Spleen (tissue), 11 donors: ENCODE results near the gene STAT5A. TPM values are rescaled to one million over a fixed set of nuclear protein-coding genes. Genes with fewer than 3 reads are reported as not detected.
"Not testable (repeated sequence)": the region's sequence is repeated elsewhere in the genome, so short reads cannot be mapped to it uniquely, and the experiment has no call there.

Experiments used
- DNase-seq: peaks from one replicate; pipeline ENCODE4 v3.0.0-alpha.2; 2020
- H3K27ac ChIP-seq, 8 donors: fragments of 200-600 bp; sonication (generic) in 7 of 8; 1 replicate in 4 of 8; 2 replicates in 4 of 8; pipeline versions ENCODE4 v1.5.0 to v1.8.0; 2016 to 2021; ENCODE audit warnings: inconsistent platforms in 4 of 8, mild to moderate bottlenecking in 4 of 8, moderate library complexity in 1 of 8
- H3K27me3 ChIP-seq, 7 donors: fragments of 200-600 bp; sonication (generic) in 6 of 7; replicated peaks in 1 of 7; 1 replicate in 4 of 7; 2 replicates in 3 of 7; pipeline versions ENCODE4 v1.5.0 to v1.8.0; 2016 to 2021; ENCODE audit warnings: inconsistent platforms in 3 of 7, mild to moderate bottlenecking in 1 of 7
- H3K36me3 ChIP-seq, 6 donors: fragments of 200-600 bp; sonication (generic) in 5 of 6; 1 replicate in 4 of 6; 2 replicates in 2 of 6; pipeline versions ENCODE4 v1.5.0 to v1.8.0; 2016 to 2021; ENCODE audit warnings: inconsistent platforms in 2 of 6
- H3K4me1 ChIP-seq, 6 donors: fragments of 200-600 bp; sonication (generic) in 5 of 6; 1 replicate in 3 of 6; 2 replicates in 3 of 6; pipeline versions ENCODE4 v1.5.0 to v1.8.0; 2016 to 2021; ENCODE audit warnings: inconsistent platforms in 3 of 6
- H3K4me3 ChIP-seq, 8 donors: fragments of 200-600 bp; sonication (generic) in 7 of 8; 1 replicate in 4 of 8; 2 replicates in 4 of 8; pipeline versions ENCODE4 v1.5.0 to v1.8.0; 2016 to 2021; ENCODE audit warnings: inconsistent platforms in 4 of 8, mild to moderate bottlenecking in 4 of 8, moderate library complexity in 2 of 8
- H3K9me3 ChIP-seq, 8 donors: fragments of 200-600 bp; sonication (generic) in 7 of 8; 1 replicate in 4 of 8; 2 replicates in 4 of 8; pipeline versions ENCODE4 v1.5.0 to v1.8.0; 2016 to 2021; ENCODE audit warnings: inconsistent platforms in 4 of 8
- CTCF ChIP-seq, 11 experiments: fragments of 200-600 bp in 7 of 11; fragments of 450-650 bp in 4 of 11; sonication (generic) in 4 of 11; IDR thresholded peaks in 8 of 11; conservative IDR thresholded peaks in 3 of 11; 1 replicate in 7 of 11; 2 replicates in 4 of 11; pipeline versions ENCODE4 v1.4.0 to v1.8.0; 2016 to 2021; ENCODE audit warnings: antibody characterized with exemption in 11 of 11, inconsistent platforms in 4 of 11, mild to moderate bottlenecking in 1 of 11
- POLR2A ChIP-seq, 3 donors: fragments of 450-650 bp; IDR thresholded peaks; one replicate each; pipeline ENCODE4 v1.5.1; 2017; ENCODE audit warnings: antibody characterized with exemption in 3 of 3, mild to moderate bottlenecking in 1 of 3
- POLR2AphosphoS5 ChIP-seq, 3 donors: sonication (generic); formaldehyde crosslinking; IDR thresholded peaks; one replicate each; pipeline ENCODE4 v1.5.1; 2017; ENCODE audit warnings: antibody characterized with exemption in 3 of 3
- WGBS, 5 donors: extraction: QIAGEN DNeasy Blood & Tissue Kit in 3 of 5; methylation state at CpG; one replicate each; pipeline versions ENCODE4 v1.1.5 to v1.1.7; 2013 to 2018; 5-methylcytosine and 5-hydroxymethylcytosine counted together
- intact Hi-C: fragments of 100-400 bp; cut with DNase I; formaldehyde crosslinking; loops from one replicate; pipeline ENCODE4 v1.15.0; 2023; ENCODE audit warnings: low total_unique reads
- polyA plus RNA-seq, 3 donors: library from polyadenylated mRNA; stranded (reverse); fragments of 200-250 nt; gene quantifications; one replicate each; pipeline ENCODE4 v1.2.1, GENCODE V29; 2013
- total RNA-seq, 7 donors: library from RNA; depleted of rRNA in 3 of 7; stranded (reverse); fragments of >200 nt in 3 of 7; fragmentation: NEBNext Ultra II Directional in 4 of 7; extraction: Animal tissue kit (Norgen Biotek cat#: 25700) in 4 of 7; gene quantifications; one replicate each; pipeline versions ENCODE4 v1.1.0 to v1.2.1, GENCODE V29; 2016 to 2021
- donor health status: healthy with polysubstance abuse.
- donor health status: DM: no; HTN: no; CAD: no; lungs with moderate emphysema.
- donor health status: DM: no; HTN: no; CAD: no.
- donor health status: Bipolar disorder and iron deficiency.
- donor health status: healthy.
- donor health status: DM: no; HTN: no; CAD: no.
- donor health status: DM: yes; HTN: yes; CAD: no.

Gene STAT5A
- total and polyA plus RNA-seq, 10 donors: 22.7 to 131 (median 71.6) TPM

GRCh38 chr17:42348104-42348503 lies 59.8 kb downstream of the STAT5A start:
- 84 to 99% (median 94%) methylated on average over 3 of the region's 3 CpGs for WGBS, 5 donors
- H3K4me1 ChIP-seq: peaks cover 3 to 76% (median 25%) of the 10 kb centered on the region in 6 donors
- DNase-seq: no peak
- H3K27ac ChIP-seq: peak overlapping the region in 2 of 8 donors; percentile 27 to 31
- TF ChIP-seq POLR2AphosphoS5 (IDR thresholded peaks at IDR 0.05): no peak
- TF ChIP-seq CTCF (IDR thresholded peaks at IDR 0.05 in 8 of 11, conservative IDR thresholded peaks at IDR 0.05 in 3 of 11): no peak
- TF ChIP-seq POLR2A (IDR thresholded peaks at IDR 0.05): no peak
- intact Hi-C loops: no loop called here
- H3K27me3 ChIP-seq: no peaks in the 10 kb centered on the region
- H3K4me3 ChIP-seq: no peak overlapping the region
- no peaks in the 10 kb centered on the region for H3K9me3 ChIP-seq
- peaks cover 10 to 56% (median 43%) of the 10 kb centered on the region in 6 donors for H3K36me3 ChIP-seq

GRCh38 chr17:42354956-42355843 lies 66.9 kb downstream of the STAT5A start:
- intact Hi-C loops: no loop called here
- WGBS, 5 donors: 44 to 62% (median 54%) methylated on average over 3 of the region's 3 CpGs
- DNase-seq: no peak

GRCh38 chr17:42358434-42358833 lies 70.1 kb downstream of the STAT5A start:
- 35 to 71% (median 61%) methylated on average over 1 of the region's 1 CpG for WGBS, 5 donors
- intact Hi-C loops: no loop called here
- Histone ChIP-seq H3K9me3 (no peaks in the 10 kb centered on the region), H3K27me3 (no peaks in the 10 kb centered on the region), H3K4me1 (peaks cover 19 to 99% (median 75%) of the 10 kb centered on the region in 6 donors), H3K4me3 (no peak overlapping the region), H3K27ac (peak overlapping the region in 2 of 8 donors; percentile 55 to 57), H3K36me3 (peaks cover 0 to 22% (median 0%) of the 10 kb centered on the region in 6 donors)
- DNase-seq: no peak
- TF ChIP-seq POLR2A (IDR thresholded peaks at IDR 0.05) (no peak), POLR2AphosphoS5 (IDR thresholded peaks at IDR 0.05) (no peak), CTCF (IDR thresholded peaks at IDR 0.05 in 8 of 11, conservative IDR thresholded peaks at IDR 0.05 in 3 of 11) (no peak)

More at GRCh38 chr17:42354956-42355843, 66.9 kb downstream of the STAT5A start:
- no peaks in the 10 kb centered on the region for H3K9me3 ChIP-seq
- H3K4me3 ChIP-seq: no peak overlapping the region
- no peak overlapping the region for H3K27ac ChIP-seq
- H3K4me1 ChIP-seq: peaks cover 12 to 99% (median 53%) of the 10 kb centered on the region in 6 donors
- H3K27me3 ChIP-seq: no peaks in the 10 kb centered on the region
- H3K36me3 ChIP-seq: peaks cover 0 to 22% (median 2%) of the 10 kb centered on the region in 6 donors
- TF ChIP-seq POLR2AphosphoS5 (IDR thresholded peaks at IDR 0.05) (no peak), CTCF (IDR thresholded peaks at IDR 0.05 in 8 of 11, conservative IDR thresholded peaks at IDR 0.05 in 3 of 11) (no peak), POLR2A (IDR thresholded peaks at IDR 0.05) (no peak)

DNA sequence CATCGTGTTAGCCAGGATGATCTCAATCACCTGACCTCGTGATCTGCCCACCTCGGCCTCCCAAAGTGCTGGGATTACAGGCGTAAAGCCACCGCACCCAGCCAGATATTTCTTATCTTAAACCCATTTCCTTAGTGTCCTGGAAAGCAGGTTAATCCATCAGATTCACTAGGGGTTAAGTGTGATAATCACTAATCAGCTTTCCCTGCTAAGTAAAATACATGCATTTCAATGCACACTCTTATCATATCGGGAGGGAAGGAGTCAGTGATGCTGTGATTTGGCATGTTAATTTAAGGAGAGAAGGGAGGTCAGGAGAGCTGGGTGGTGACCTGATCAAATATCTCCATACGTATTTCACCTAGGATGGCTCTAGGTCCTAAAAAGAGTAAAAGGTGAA lies 70.8 kb downstream of the STAT5A start:
- intact Hi-C loops: no loop called here
- 71 to 89% (median 85%) methylated on average over 7 of the region's 7 CpGs for WGBS, 5 donors
- no peak for DNase-seq
- peaks cover 0 to 22% (median 0%) of the 10 kb centered on the region in 6 donors for H3K36me3 ChIP-seq
- peak overlapping the region in 1 of 8 donors; percentile 57 for H3K27ac ChIP-seq
- H3K4me3 ChIP-seq: no peak overlapping the region
- H3K4me1 ChIP-seq: peaks cover 19 to 99% (median 78%) of the 10 kb centered on the region in 6 donors
- H3K9me3 ChIP-seq: no peaks in the 10 kb centered on the region
- TF ChIP-seq CTCF (IDR thresholded peaks at IDR 0.05 in 8 of 11, conservative IDR thresholded peaks at IDR 0.05 in 3 of 11) (no peak), POLR2A (IDR thresholded peaks at IDR 0.05) (no peak), POLR2AphosphoS5 (IDR thresholded peaks at IDR 0.05) (no peak)
- H3K27me3 ChIP-seq: no peaks in the 10 kb centered on the region

- DNase-seq, intact Hi-C loops, H3K27ac ChIP-seq, H3K4me3 ChIP-seq, H3K9me3 ChIP-seq, H3K27me3 ChIP-seq: not testable (repeated sequence)
- Histone ChIP-seq H3K36me3 (peaks cover 0 to 30% (median 2%) of the 10 kb centered on the region in 6 donors), H3K4me1 (peaks cover 26 to 99% (median 80%) of the 10 kb centered on the region in 6 donors)
- 90 to 100% (median 100%) methylated on average over 2 of the region's 2 CpGs for WGBS, 5 donors
Measured at GRCh38 chr17:42360388-42360787, 72.1 kb downstream of the STAT5A start.
